H1 (cell line): Measurements from ENCODE around the gene ZNF101. TPM values are rescaled to one million over a fixed set of nuclear protein-coding genes. Genes with fewer than 3 reads are reported as not detected.

Experiments used
- CTCF ChIA-PET: fragments of 300-600 bp; sonication (Branson Sonifier 250); formaldehyde crosslinking; loops from one replicate; lab custom pipeline; 2021; ENCODE audit not compliant: partially characterized antibody; lab: Charles Lee
- POLR2A ChIA-PET: fragments of 300-600 bp; sonication (Branson Sonifier 250); formaldehyde crosslinking; loops from one replicate; lab custom pipeline; 2021; ENCODE audit warnings: inconsistent platforms; ENCODE audit not compliant: partially characterized antibody; lab: Charles Lee
- DNase-seq, 2 experiments: peaks; one replicate each; pipeline versions ENCODE4 v3.0.0 to v3.0.0-alpha.2; 2010 to 2022; ENCODE audit warnings: low spot score in 2 of 2, low read depth in 1 of 2, mixed read lengths in 1 of 2
- FAIRE-seq: peaks from 2 replicates; lab custom pipeline; 2011; peaks lifted over from hg19 to GRCh38; lab: Jason Lieb, UNC
- H2AFZ ChIP-seq: 2 replicates; pipeline ENCODE4 v1.8.1; 2012; ENCODE audit warnings: low read length, inconsistent platforms
- H2AK5ac ChIP-seq: 2 replicates; pipeline ENCODE4 v1.6.1; 2013; ENCODE audit warnings: low read depth, low read length
- H2BK120ac ChIP-seq: replicated peaks from 2 replicates; pipeline ENCODE3; 2013; ENCODE audit warnings: low read depth, low read length, inconsistent platforms
- H2BK12ac ChIP-seq: 2 replicates; pipeline ENCODE4 v1.6.1; 2013; ENCODE audit warnings: low read depth, low read length
- H2BK15ac ChIP-seq: 2 replicates; pipeline ENCODE4 v1.6.1; 2013; ENCODE audit warnings: low read length
- H2BK20ac ChIP-seq: 2 replicates; pipeline ENCODE4 v1.6.1; 2013; ENCODE audit warnings: low read length
- H2BK5ac ChIP-seq: 2 replicates; pipeline ENCODE4 v1.6.1; 2013; ENCODE audit warnings: low read depth, low read length
- H3K14ac ChIP-seq: 2 replicates; pipeline ENCODE4 v1.6.1; 2013; ENCODE audit warnings: inconsistent platforms; ENCODE audit not compliant: insufficient read length
- H3K18ac ChIP-seq: 2 replicates; pipeline ENCODE4 v1.6.1; 2013; ENCODE audit warnings: low read length; ENCODE audit errors: extremely low read depth
- H3K23ac ChIP-seq: 2 replicates; pipeline ENCODE4 v1.6.1; 2013; ENCODE audit warnings: inconsistent platforms; ENCODE audit not compliant: insufficient read length
- H3K23me2 ChIP-seq: 2 replicates; pipeline ENCODE4 v1.6.1; 2013; ENCODE audit warnings: low read depth, low read length
- H3K27ac ChIP-seq: 2 replicates; pipeline ENCODE4 v1.6.1; 2011; ENCODE audit warnings: low read depth, low read length, inconsistent platforms
- H3K27me3 ChIP-seq, 4 experiments: replicated peaks in 1 of 4; 1 replicate in 1 of 4; 2 replicates in 3 of 4; pipeline versions ENCODE4 v1.6.1 to v1.8.1; 2011 to 2013; ENCODE audit warnings: low read length in 3 of 4, mild to moderate bottlenecking in 3 of 4, inconsistent platforms in 2 of 4, mixed read lengths in 2 of 4, moderate library complexity in 1 of 4; ENCODE audit not compliant: control insufficient read depth in 3 of 4, insufficient read depth in 3 of 4; ENCODE audit errors: extremely low read depth in 1 of 4
- H3K36me3 ChIP-seq, 4 experiments: 2 replicates each; pipeline versions ENCODE4 v1.6.1 to v1.8.1; 2011 to 2013; ENCODE audit warnings: mild to moderate bottlenecking in 4 of 4, low read length in 3 of 4, moderate library complexity in 2 of 4, control low read depth in 1 of 4, inconsistent platforms in 1 of 4; ENCODE audit not compliant: insufficient read depth in 4 of 4, control insufficient read depth in 2 of 4
- H3K4ac ChIP-seq: replicated peaks from 2 replicates; pipeline ENCODE3; 2013; ENCODE audit warnings: low read length, low read depth, mixed read lengths, inconsistent platforms; ENCODE audit not compliant: insufficient read length
- H3K4me1 ChIP-seq, 4 experiments: replicated peaks in 1 of 4; 1 replicate in 1 of 4; 2 replicates in 3 of 4; pipeline versions ENCODE4 v1.6.1 to v1.8.1; 2011 to 2013; ENCODE audit warnings: low read length in 3 of 4, inconsistent platforms in 2 of 4, mixed read lengths in 1 of 4; ENCODE audit not compliant: insufficient read depth in 4 of 4, control insufficient read depth in 3 of 4
- H3K4me2 ChIP-seq, 2 experiments: 2 replicates each; pipeline versions ENCODE4 v1.6.1 to v1.8.1; 2011 to 2013; ENCODE audit warnings: low read depth in 2 of 2, low read length in 2 of 2, control low read depth in 1 of 2, inconsistent platforms in 1 of 2, mild to moderate bottlenecking in 1 of 2; ENCODE audit not compliant: insufficient read depth in 1 of 2
- H3K4me3 ChIP-seq, 4 experiments: fragments of 200-600, 300-600 bp in 1 of 4; sonication (generic), shearing (Covaris generic), sonication (Bioruptor Twin) in 1 of 4; 2 replicates each; pipeline versions ENCODE4 v1.5.1 to v1.8.1; 2011 to 2016; ENCODE audit warnings: low read length in 4 of 4, low read depth in 3 of 4, control low read depth in 2 of 4, inconsistent platforms in 2 of 4, mild to moderate bottlenecking in 2 of 4, mixed read lengths in 1 of 4, moderate library complexity in 1 of 4; ENCODE audit not compliant: insufficient read depth in 2 of 4; ENCODE audit errors: extremely low read depth in 1 of 4
- H3K56ac ChIP-seq: replicated peaks from 2 replicates; pipeline ENCODE3; 2013; ENCODE audit warnings: low read depth, mild to moderate bottlenecking, mixed read lengths, low read length, inconsistent platforms; ENCODE audit not compliant: insufficient read length
- H3K79me1 ChIP-seq: 2 replicates; pipeline ENCODE4 v1.6.1; 2013; ENCODE audit warnings: low read depth, low read length, control low read depth
- H3K79me2 ChIP-seq, 2 experiments: 2 replicates each; pipeline versions ENCODE4 v1.6.1 to v1.8.1; 2012 to 2013; ENCODE audit warnings: low read length in 2 of 2, mild to moderate bottlenecking in 2 of 2, inconsistent platforms in 1 of 2; ENCODE audit not compliant: insufficient read depth in 2 of 2, control insufficient read depth in 1 of 2
- H3K9ac ChIP-seq, 4 experiments: replicated peaks in 1 of 4; 1 replicate in 1 of 4; 2 replicates in 3 of 4; pipeline versions ENCODE4 v1.6.1 to v1.8.1; 2011 to 2013; ENCODE audit warnings: low read depth in 3 of 4, low read length in 3 of 4, control low read depth in 2 of 4, mild to moderate bottlenecking in 2 of 4, moderate library complexity in 2 of 4, inconsistent platforms in 1 of 4; ENCODE audit errors: extremely low read depth in 1 of 4
- H3K9me3 ChIP-seq, 2 experiments: 2 replicates each; pipeline versions ENCODE4 v1.6.1 to v1.8.1; 2012 to 2013; ENCODE audit warnings: mild to moderate bottlenecking in 2 of 2, moderate library complexity in 2 of 2, control low read depth in 1 of 2, inconsistent platforms in 1 of 2, low read depth in 1 of 2, low read length in 1 of 2, mixed read lengths in 1 of 2; ENCODE audit not compliant: insufficient read depth in 2 of 2
- H4K20me1 ChIP-seq, 2 experiments: replicated peaks in 1 of 2; 2 replicates each; pipeline versions ENCODE3 to v1.8.1; 2011 to 2013; ENCODE audit warnings: inconsistent platforms in 2 of 2, low read length in 2 of 2, mild to moderate bottlenecking in 1 of 2; ENCODE audit not compliant: insufficient read depth in 2 of 2, control insufficient read depth in 1 of 2
- H4K5ac ChIP-seq: 2 replicates; pipeline ENCODE4 v1.6.1; 2013; ENCODE audit warnings: low read length, low read depth, mixed read lengths, inconsistent platforms; ENCODE audit not compliant: insufficient read length
- H4K8ac ChIP-seq: 2 replicates; pipeline ENCODE4 v1.8.0; 2013; ENCODE audit warnings: mild to moderate bottlenecking, moderate library complexity, low read length, inconsistent platforms; ENCODE audit not compliant: insufficient read depth; ENCODE audit errors: extremely low read depth
- H4K91ac ChIP-seq: replicated peaks from 2 replicates; pipeline ENCODE3; 2013; ENCODE audit warnings: low read length, mixed read lengths, inconsistent platforms; ENCODE audit not compliant: insufficient read length
- CTBP2 ChIP-seq: IDR thresholded peaks from 2 replicates; pipeline ENCODE4 v1.7.0; 2011; ENCODE audit warnings: borderline replicate concordance, mild to moderate bottlenecking, moderate library complexity, mixed read lengths, low read length; ENCODE audit not compliant: insufficient read depth, insufficient read length
- EP300 ChIP-seq, 2 experiments: IDR thresholded peaks; 1 replicate in 1 of 2; 2 replicates in 1 of 2; pipeline ENCODE4 v1.6.1; 2011 to 2012; ENCODE audit warnings: low read depth in 2 of 2, low read length in 2 of 2, mild to moderate bottlenecking in 2 of 2, borderline replicate concordance in 1 of 2, inconsistent platforms in 1 of 2, moderate library complexity in 1 of 2
- GABPA ChIP-seq: IDR thresholded peaks from 2 replicates; pipeline ENCODE4 v1.6.1; 2011; ENCODE audit warnings: mild to moderate bottlenecking, low read length, moderate library complexity, borderline replicate concordance; ENCODE audit not compliant: insufficient read depth
- POLR2A ChIP-seq, 2 experiments: IDR thresholded peaks; 1 replicate in 1 of 2; 2 replicates in 1 of 2; pipeline ENCODE4 v1.6.1; 2011; ENCODE audit warnings: low read depth in 2 of 2, low read length in 2 of 2, mild to moderate bottlenecking in 2 of 2; ENCODE audit errors: control extremely low read depth in 1 of 2
- POLR2AphosphoS5 ChIP-seq: IDR thresholded peaks from 2 replicates; pipeline ENCODE4 v1.6.1; 2011; ENCODE audit warnings: low read depth, low read length
- RNF2 ChIP-seq: fragments of 200-900, 300-1000 bp; sonication (generic); IDR thresholded peaks from 2 replicates; pipeline ENCODE4 v1.7.1; 2016; ENCODE audit warnings: borderline replicate concordance, low read depth, mild to moderate bottlenecking, antibody characterized with exemption, low read length; ENCODE audit not compliant: poor library complexity, severe bottlenecking; ENCODE audit errors: missing control alignments
- RXRA ChIP-seq: IDR thresholded peaks from 2 replicates; pipeline ENCODE4 v1.6.1; 2011; ENCODE audit warnings: low read depth, mild to moderate bottlenecking, low read length, moderate library complexity; ENCODE audit not compliant: insufficient read depth
- TAF7 ChIP-seq: optimal IDR thresholded peaks from 2 replicates; pipeline ENCODE3; 2011; ENCODE audit warnings: low read depth, mild to moderate bottlenecking, inconsistent platforms, low read length, moderate library complexity, borderline replicate concordance
- WGBS, 2 experiments: shearing (Covaris generic) in 1 of 2; methylation state at CpG; one replicate each; pipeline versions ENCODE4 v1.1.6 to v1.1.7; 2013 to 2015; ENCODE audit warnings: low lambda C conversion rate in 2 of 2, mixed read lengths in 2 of 2, inconsistent platforms in 1 of 2, low coverage in 1 of 2, missing lambda C conversion rate in 1 of 2; ENCODE audit not compliant: insufficient replicate concordance in 2 of 2, insufficient coverage in 1 of 2, insufficient read length in 1 of 2; ENCODE audit errors: extremely low coverage in 1 of 2, missing lambda C conversion rate in 1 of 2; 5-methylcytosine and 5-hydroxymethylcytosine counted together
- polyA plus RNA-seq, 7 experiments: library from polyadenylated mRNA; depleted of rRNA in 3 of 7; stranded (reverse) in 5 of 7; unstranded in 2 of 7; fragments of >200 nt in 5 of 7; fragments of 200-250 nt in 2 of 7; gene quantifications; 1 replicate in 5 of 7; 2 replicates in 1 of 7; 4 replicates in 1 of 7; pipeline versions ENCODE4 v1.2.1 to v1.2.3, GENCODE V29; 2011 to 2013; ENCODE audit warnings: missing spikeins in 2 of 7, mixed read lengths in 2 of 7
- total RNA-seq: library from RNA; stranded (reverse); fragmentation: NEBNext Ultra II Directional; extraction: Animal tissue kit (Norgen Biotek cat#: 25700); gene quantifications from 2 replicates; pipeline ENCODE4 v1.2.1, GENCODE V29; 2021
- TF ChIP-seq, protein P1 (sequence below): IDR thresholded peaks from 2 replicates; pipeline ENCODE4 v1.6.1; 2011; ENCODE audit warnings: low read length, improper control_type of control experiment

The ZNF101 gene
- total and polyA plus RNA-seq, 2 of the 8 experiments (the other 6 are each of a cell fraction or from before 2014, with no cell fraction given): 13.0 to 50.9 TPM

- H3K9me3 ChIP-seq: no peaks in the 10 kb centered on the region
- peak overlapping the region; percentile 98 for H4K8ac ChIP-seq
- peak overlapping the region; percentile 93 for H3K56ac ChIP-seq
- peak overlapping the region; percentile 93 for H2BK5ac ChIP-seq
- peaks cover 10% of the 10 kb centered on the region for H3K79me1 ChIP-seq
- no peak overlapping the region for H3K23ac ChIP-seq
- peak overlapping the region; percentile 69 to 91 for H3K4me2 ChIP-seq
- H3K4ac ChIP-seq: no peak overlapping the region
- H2AK5ac ChIP-seq: peak overlapping the region; percentile 86; the same call in 1 of the 2 replicates
- no peak overlapping the region for H2BK120ac ChIP-seq
- H3K36me3 ChIP-seq: peaks cover 6 to 14% (median 9%) of the 10 kb centered on the region in 4 experiments; a peak in 7 of 8 replicates
- peak overlapping the region; percentile 69 to 82 (median 74) for H3K4me3 ChIP-seq
- 10% methylated on average over 32 of the region's 51 CpGs; no CpG with 5 or more reads in 1 of the 2 experiments for WGBS, 2 experiments
- H3K79me2 ChIP-seq: peaks cover 0 to 18% of the 10 kb centered on the region in 2 experiments; a peak in 3 of 4 replicates
- H3K4me1 ChIP-seq: peaks cover 0 to 11% (median 8%) of the 10 kb centered on the region in 4 experiments; a peak in 5 of 7 replicates
- peak overlapping the region; percentile 83; the same call in 1 of the 2 replicates for H3K18ac ChIP-seq
- ChIA-PET POLR2A (interaction anchor here (0.6 to 4.2 kb wide), 20 partner anchors 9 to 1033 kb away, joined by 3 to 46 read pairs (median 4); partner anchors contain the start of genes ATP13A1, GMIP, PBX4 and ZNF101), CTCF (interaction anchor here (1.0 to 1.5 kb wide), 4 partner anchors 15 to 97 kb away, joined by 4 to 6 read pairs (median 4); partner anchors contain the start of gene GMIP)
- H2BK15ac ChIP-seq: no peak overlapping the region
- no peak overlapping the region for H2BK20ac ChIP-seq
- DNase-seq (peak; percentile 73 to 90), FAIRE-seq (no peak)
- no peak overlapping the region for H3K14ac ChIP-seq
- H3K9ac ChIP-seq: peak overlapping the region; percentile 41 to 74 (median 59)
- peaks cover 3 to 9% of the 10 kb centered on the region in 2 experiments for H4K20me1 ChIP-seq
- H4K91ac ChIP-seq: peak overlapping the region; percentile 96
- no peaks in the 10 kb centered on the region for H3K27me3 ChIP-seq
- H2AFZ ChIP-seq: no peak overlapping the region
- peaks cover 10% of the 10 kb centered on the region for H3K23me2 ChIP-seq
- H2BK12ac ChIP-seq: peak overlapping the region; percentile 80
- peak overlapping the region; percentile 96 for H4K5ac ChIP-seq
- H3K27ac ChIP-seq: peak overlapping the region; percentile 71; the same call in 1 of the 2 replicates
- no peak for TF ChIP-seq EP300 (IDR thresholded peaks at IDR 0.05; ENCODE audit: borderline replicate concordance in 1 of 2, low read depth in 2 of 2, low read length in 2 of 2)
- 0 out of 2 replicates have a peak, but pooled peaks have one; percentile 23 for TF ChIP-seq GABPA
- peak in 1 of 2 experiments; percentile 72; a peak in 1 of 3 replicates for TF ChIP-seq POLR2A (IDR thresholded peaks at IDR 0.05; ENCODE audit: control extremely low read depth in 1 of 2, low read depth in 2 of 2, low read length in 2 of 2)
- no peak for TF ChIP-seq RXRA
- no peak for TF ChIP-seq CTBP2
- TF ChIP-seq, protein P1, sequence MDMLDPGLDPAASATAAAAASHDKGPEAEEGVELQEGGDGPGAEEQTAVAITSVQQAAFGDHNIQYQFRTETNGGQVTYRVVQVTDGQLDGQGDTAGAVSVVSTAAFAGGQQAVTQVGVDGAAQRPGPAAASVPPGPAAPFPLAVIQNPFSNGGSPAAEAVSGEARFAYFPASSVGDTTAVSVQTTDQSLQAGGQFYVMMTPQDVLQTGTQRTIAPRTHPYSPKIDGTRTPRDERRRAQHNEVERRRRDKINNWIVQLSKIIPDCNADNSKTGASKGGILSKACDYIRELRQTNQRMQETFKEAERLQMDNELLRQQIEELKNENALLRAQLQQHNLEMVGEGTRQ: no peak
- TF ChIP-seq RNF2: no peak
- peak; percentile 61 for TF ChIP-seq TAF7
- peak; percentile 79 for TF ChIP-seq POLR2AphosphoS5
These were observed 40.0 kb upstream of the ZNF101 start for GRCh38 chr19:19628501-19629134.
